ENCODE measurements around the gene FARS2.
A peak's percentile ranks its signal among the peaks of the same experiment; 100 is the strongest.

FARS2 gene

GRCh38 chr6:5260661-5261544, at the start of gene FARS2, which contains the start of gene LYRM4:
FARS2 (plus strand) TSS chr6:5261513.
LYRM4 (minus strand) TSS chr6:5260950; CDS start chr6:5260733, 217 bp downstream.
- peak; percentile 83 for DNase-seq (ENCODE audit: low read depth)
- TF ChIP-seq CTCF (IDR thresholded peaks at IDR 0.05; ENCODE audit: low read length, missing control alignments) = no peak
- H3K4me3 ChIP-seq (replicated peaks; ENCODE audit: low read depth, low read length) = peak within 1 kb of the TSS; percentile 81

GRCh38 chr6:5213836-5214235, 47.5 kb upstream of the FARS2 start:
- TF ChIP-seq CTCF (IDR thresholded peaks at IDR 0.05; ENCODE audit: low read length, missing control alignments) = peak; percentile 39
- DNase-seq (ENCODE audit: low read depth) = peak; percentile 64
- H3K4me3 ChIP-seq (replicated peaks; ENCODE audit: low read depth, low read length) = no peak overlapping the region

GRCh38 chr6:5214570-5215052, 46.7 kb upstream of the FARS2 start:
- peak; percentile 88 for TF ChIP-seq CTCF (IDR thresholded peaks at IDR 0.05; ENCODE audit: low read length, missing control alignments)
- H3K4me3 ChIP-seq (replicated peaks; ENCODE audit: low read depth, low read length) = no peak overlapping the region
- peak; percentile 97 for DNase-seq (ENCODE audit: low read depth)

GRCh38 chr6:5215159-5215558, 46.2 kb upstream of the FARS2 start:
- no peak for TF ChIP-seq CTCF (IDR thresholded peaks at IDR 0.05; ENCODE audit: low read length, missing control alignments)
- DNase-seq (ENCODE audit: low read depth) = peak; percentile 44
- no peak overlapping the region for H3K4me3 ChIP-seq (replicated peaks; ENCODE audit: low read depth, low read length)

- TF ChIP-seq CTCF (IDR thresholded peaks at IDR 0.05; ENCODE audit: low read length, missing control alignments) = no peak
These were observed 45.5 kb upstream of the FARS2 start for GRCh38 chr6:5215799-5216198.

GRCh38 chr6:5217356-5217755, 44.0 kb upstream of the FARS2 start:
- TF ChIP-seq CTCF (IDR thresholded peaks at IDR 0.05; ENCODE audit: low read length, missing control alignments) = no peak
- no peak for DNase-seq (ENCODE audit: low read depth)
- no peak overlapping the region for H3K4me3 ChIP-seq (replicated peaks; ENCODE audit: low read depth, low read length)

More at GRCh38 chr6:5215799-5216198, 45.5 kb upstream of the FARS2 start:
- DNase-seq (ENCODE audit: low read depth) = no peak
- no peak overlapping the region for H3K4me3 ChIP-seq (replicated peaks; ENCODE audit: low read depth, low read length)

Measured in fibroblast of pulmonary artery (primary cell).